Measurements from ENCODE around the gene ZDHHC13. TPM values are rescaled to one million over a fixed set of nuclear protein-coding genes. Genes with fewer than 3 reads are reported as not detected.

The ZDHHC13 gene
- total RNA-seq, 1 donor from 2014 or later = 5.0 TPM

DNA sequence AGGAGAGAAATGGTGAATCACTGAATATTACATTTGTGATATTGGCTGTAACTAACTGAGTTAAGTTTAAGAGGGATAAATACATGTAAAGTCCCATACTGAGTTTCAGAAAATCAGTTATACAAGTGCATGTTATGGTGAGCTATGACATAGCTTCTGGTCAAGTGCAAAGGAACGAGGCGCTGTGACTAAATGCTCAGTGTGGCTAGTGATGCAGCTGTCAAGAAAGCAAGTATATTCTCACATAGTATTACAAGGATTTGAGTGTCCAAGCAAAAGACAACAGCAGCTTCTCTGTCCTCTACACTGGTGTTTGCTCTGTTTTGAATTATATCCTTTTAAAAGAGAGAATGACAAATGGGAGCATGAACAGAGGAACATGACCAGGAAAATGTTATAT, 44.7 kb downstream of the ZDHHC13 start:
- intact Hi-C loops (cut with DNase I) = no loop called here
- ATAC-seq (no peak), DNase-seq (ENCODE audit: missing footprints) (no peak)

DNA sequence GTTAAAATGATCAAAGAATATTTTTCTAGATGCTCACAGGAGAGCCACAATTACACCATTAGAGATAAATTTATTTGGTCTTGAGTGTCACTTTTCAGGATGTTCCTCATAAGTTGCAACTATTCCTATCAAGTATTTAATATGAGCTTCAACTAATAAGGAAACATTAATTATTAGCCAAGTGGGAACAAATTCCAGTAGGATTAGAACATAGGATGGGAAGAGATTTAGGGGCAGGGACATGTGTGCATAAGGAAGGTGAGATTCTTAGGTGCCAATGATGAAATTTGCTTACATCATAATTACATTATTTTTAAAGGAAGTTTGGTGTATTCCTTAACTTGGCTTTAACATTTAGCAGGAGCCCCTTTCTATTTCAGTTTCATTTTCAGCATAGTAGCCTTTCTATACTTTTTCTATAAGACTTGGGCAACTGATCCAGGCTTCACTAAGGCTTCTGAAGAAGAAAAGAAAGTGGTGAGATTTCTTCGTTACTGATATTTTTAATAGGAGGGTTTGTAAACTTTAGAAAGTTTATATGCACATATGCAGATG, 46.1 kb downstream of the ZDHHC13 start:
- no peak for DNase-seq (ENCODE audit: missing footprints)
- intact Hi-C loops (cut with DNase I) = no loop called here

DNA sequence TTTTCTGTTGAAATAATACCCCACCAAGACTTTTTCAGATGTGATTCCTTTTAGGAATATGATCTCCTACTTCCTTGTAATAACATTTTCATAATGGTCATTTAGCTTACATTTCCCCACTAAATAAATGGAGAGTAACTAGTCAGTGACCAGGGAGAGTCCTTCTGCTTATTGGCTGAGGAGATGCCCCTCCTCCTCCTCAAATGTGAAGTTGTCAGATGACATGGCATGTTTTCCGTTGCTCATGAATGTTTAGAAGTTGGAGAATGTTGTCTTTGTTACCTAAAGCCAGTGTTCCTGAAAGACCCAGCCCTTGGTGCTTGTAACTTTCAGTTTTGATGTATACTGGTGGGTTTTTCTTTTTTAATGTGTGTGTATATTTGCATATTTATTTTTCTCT, 46.6 kb downstream of the ZDHHC13 start:
- intact Hi-C loops (cut with DNase I) = loop anchor here (2.0 kb wide), 1 partner anchor 389 kb away; no protein-coding TSS in a partner anchor
- DNase-seq (ENCODE audit: missing footprints) (no peak), ATAC-seq (no peak)

More for the DNA sequence above, 46.1 kb downstream of the ZDHHC13 start:
- ATAC-seq = no peak

DNA sequence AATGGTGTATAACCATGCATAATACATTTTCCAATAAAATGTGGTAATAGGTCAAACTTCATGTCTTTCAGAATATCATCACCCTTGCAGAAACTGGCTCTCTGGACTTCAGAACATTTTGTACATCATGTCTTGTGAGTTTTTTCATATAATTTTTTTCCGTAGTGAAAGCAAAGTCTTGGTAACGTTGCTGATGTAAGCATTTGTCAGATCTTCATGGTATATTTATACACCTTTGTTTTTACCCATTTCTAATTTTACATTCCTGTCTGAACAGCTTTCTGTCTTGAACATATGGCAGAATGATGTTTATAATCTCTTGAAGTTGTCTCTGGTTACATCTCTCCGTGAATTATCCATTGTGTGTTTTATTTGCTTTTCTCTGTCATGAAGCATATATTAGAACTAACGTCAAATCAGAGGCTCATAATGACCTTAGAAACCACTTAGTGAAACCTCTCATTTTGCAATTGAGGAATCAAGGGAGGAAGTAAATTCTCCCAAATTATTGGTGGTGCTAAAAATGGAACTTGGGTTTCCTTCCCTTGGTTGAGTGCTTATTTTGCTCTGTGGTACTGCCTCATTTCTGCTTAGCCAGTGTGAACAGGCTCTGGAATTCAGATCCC, 47.4 kb downstream of the ZDHHC13 start:
- ATAC-seq = no peak
- intact Hi-C loops (cut with DNase I) = loop anchor here (2.0 kb wide), 1 partner anchor 388 kb away; no protein-coding TSS in a partner anchor

DNA sequence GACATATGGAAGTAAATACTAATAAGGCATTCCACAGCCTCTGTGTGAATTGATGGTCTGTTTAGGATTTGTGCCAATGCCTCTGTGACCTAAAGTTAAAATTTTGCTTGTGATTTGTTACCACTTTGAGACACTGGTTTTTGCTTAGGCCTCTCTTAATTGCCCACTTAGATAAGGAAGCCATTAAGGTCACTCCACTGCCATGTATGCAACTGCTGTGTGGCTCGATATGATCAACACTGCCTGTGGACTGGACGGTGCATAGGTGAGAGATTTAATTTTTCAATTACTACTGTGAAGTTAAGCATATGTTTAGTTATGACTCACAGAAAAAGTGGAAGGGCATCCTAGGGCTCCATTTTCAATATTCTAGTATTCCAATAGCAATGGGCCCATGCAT, 47.9 kb downstream of the ZDHHC13 start:
- intact Hi-C loops (cut with DNase I) = loop anchor here (2.0 kb wide), 1 partner anchor 388 kb away; no protein-coding TSS in a partner anchor
- ATAC-seq = no peak
- DNase-seq (ENCODE audit: missing footprints) = no peak

More for the DNA sequence above, 47.4 kb downstream of the ZDHHC13 start:
- no peak for DNase-seq (ENCODE audit: missing footprints)

DNA sequence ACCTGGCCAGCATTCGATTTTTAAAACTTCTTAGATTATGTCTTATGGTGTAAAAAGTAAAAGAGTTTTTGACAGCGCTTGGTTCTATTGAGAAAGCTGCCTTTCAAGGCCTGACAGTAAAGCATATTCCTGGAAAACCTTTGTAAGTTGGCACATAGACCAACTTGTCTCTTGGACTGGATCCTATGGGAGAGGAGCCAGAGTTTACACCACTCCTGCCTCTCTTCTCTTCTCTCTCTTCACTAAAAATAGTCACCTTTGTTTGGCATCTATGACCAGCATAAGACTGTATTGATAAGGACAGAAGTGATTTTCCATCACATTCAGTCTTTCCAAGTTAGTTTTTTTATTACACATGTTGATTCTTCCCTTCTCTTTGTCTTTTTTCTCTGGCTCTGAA, 51.1 kb downstream of the ZDHHC13 start:
- no peak for DNase-seq (ENCODE audit: missing footprints)
- ATAC-seq = peak; percentile 83
- intact Hi-C loops (cut with DNase I) = no loop called here

DNA sequence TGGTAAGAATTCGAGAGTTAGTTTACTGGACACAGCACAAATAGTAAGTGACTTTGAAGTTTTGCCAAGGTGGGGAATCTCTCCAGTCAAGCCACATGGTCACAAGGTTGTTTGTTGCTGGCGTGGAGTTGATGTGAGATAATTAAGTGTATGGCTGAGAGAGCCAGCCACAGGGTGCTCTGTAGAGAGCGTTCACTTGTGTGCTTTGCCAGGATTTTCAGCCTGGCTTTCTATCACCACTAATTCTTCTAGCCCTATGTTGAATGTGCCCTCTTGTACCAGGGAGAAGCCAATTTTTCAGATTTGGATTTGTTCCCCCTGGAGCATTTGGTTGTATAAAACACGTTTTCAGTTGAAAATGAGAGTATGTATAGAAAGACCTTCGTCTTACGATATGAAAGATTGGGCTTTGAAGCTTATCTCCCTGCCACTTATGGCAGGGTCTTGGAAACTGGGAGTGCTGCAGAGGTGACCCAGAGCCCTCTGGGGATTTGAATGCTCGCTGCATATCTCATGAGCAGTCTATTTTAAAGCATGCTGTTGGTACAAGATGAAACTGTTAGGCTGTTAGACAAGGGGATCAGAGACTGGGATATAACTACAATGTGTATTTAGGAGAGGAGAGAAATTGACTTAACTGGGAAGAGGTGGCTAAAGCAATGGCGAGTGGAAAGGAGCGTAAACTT, 56.2 kb downstream of the ZDHHC13 start:
- ATAC-seq (peak; percentile 88), DNase-seq (ENCODE audit: missing footprints) (no peak)

DNA sequence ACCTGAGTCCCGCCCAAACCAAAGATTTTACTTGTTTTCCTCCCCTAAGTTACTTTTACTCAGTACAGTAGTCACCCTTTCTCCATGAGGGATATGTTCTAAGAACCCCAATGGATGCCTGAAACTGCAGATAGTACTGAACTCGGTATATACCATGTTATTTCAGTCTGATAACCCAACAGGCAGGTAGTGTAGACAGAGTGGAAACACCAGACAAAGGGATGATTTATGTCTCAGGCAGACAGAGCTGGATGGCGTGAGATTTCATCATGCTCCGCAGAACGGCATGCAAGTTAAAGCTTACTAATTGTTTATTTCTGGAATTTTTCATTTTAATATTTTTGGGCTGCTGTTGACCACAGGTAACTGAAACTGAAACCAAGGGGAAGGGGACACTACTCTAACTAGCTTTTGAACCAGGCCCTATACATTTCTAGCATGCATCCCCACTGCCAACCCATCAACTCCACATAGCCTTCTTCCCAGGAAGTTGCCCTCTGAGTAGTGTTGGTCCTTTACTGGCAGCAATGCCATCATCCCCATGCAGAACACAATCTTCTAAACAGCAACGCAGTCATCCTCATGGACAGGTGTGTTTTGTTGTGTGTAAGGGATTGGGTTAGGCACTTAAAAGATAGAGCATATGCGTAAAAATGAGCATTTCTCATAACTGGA, 57.1 kb downstream of the ZDHHC13 start:
- DNase-seq (ENCODE audit: missing footprints) (no peak), ATAC-seq (no peak)
- intact Hi-C loops (cut with DNase I) = loop anchor here (2.0 kb wide), 1 partner anchor 17 kb away; no protein-coding TSS in a partner anchor

More for the DNA sequence above, 56.2 kb downstream of the ZDHHC13 start:
- intact Hi-C loops (cut with DNase I) = no loop called here

DNA sequence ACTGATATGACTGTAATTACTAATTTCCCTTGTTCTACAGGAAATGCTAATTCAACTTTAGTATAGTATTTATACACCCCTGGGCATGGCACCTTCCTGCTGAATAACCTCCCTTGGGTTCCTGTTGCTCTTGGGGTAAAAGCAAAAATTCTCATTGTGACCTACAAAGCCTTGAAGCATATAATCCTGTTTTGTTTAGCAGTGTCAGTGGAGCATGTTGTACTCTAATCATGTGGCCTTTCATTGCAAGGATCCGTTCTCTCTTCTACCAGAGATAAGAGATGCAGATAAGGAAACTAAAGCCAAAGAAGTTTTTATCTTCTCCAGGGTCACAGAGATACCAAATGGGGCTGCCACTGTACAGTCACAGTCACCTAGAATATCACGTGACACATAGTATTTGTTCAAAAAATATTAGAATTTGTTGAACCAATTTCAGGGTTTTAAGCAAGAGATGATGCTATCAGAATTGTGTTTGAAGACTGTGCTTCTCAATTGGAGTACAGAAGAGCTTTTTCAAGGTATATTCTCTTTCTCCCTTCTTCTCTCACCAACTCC, 59.7 kb downstream of the ZDHHC13 start:
- ATAC-seq = no peak
- DNase-seq (ENCODE audit: missing footprints) = no peak
- intact Hi-C loops (cut with DNase I) = no loop called here

DNA sequence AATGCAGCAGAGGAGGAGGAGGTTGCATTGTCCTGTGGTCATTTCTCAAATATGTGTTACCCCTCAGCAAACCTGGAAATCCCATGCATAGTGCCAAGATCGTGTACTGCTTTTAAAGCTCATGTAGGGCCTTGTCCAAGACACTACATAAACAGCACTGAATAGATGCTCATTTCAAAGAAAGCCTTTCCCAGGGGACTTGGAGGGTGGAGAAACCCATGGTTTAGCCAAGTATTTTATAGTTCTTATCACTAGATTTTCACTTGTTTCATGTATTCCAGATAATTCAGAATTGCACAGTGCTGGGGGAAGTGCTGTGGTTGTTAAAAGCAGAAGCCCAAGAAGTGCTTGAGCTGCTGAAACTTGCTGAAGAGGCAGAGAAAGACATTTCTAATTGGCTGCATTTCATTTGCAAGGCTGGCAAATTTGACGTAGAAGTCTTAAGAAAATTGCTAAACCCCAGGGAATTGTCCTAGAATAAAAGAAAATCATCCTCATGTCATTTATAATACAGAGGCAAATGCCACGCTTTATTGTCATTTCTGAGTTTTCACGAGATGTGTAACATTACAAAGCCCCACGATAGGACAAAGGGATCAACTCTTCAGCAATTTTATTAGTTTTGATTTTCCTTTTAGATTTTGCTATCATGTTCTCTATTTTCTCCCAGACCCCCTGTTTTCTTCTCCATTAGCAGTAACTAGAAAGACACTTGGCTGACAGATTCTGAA, 64.7 kb downstream of the ZDHHC13 start:
- intact Hi-C loops (cut with DNase I) = no loop called here
- ATAC-seq = no peak
- DNase-seq (ENCODE audit: missing footprints) = no peak

DNA sequence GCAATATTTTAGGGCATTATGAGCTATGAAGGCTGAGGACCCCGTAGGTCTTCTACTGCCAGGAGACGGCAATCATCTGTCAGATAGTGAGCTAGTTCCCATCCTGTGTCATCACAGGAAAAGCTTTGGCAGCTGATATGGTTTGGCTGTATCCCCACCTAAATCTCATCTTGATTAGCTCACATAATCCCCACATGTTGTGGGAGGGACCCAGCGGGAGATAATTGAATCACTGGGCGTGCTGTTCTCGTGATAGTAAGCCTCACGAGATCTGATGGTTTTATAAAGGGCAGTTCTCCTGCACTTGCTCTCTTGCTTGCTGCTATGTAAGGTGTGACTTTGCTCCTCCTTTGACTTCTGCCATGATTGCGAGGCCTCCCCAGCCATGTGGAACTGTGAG, 66.7 kb downstream of the ZDHHC13 start:
- no peak for ATAC-seq
- DNase-seq (ENCODE audit: missing footprints) = no peak
- intact Hi-C loops (cut with DNase I) = no loop called here

DNA sequence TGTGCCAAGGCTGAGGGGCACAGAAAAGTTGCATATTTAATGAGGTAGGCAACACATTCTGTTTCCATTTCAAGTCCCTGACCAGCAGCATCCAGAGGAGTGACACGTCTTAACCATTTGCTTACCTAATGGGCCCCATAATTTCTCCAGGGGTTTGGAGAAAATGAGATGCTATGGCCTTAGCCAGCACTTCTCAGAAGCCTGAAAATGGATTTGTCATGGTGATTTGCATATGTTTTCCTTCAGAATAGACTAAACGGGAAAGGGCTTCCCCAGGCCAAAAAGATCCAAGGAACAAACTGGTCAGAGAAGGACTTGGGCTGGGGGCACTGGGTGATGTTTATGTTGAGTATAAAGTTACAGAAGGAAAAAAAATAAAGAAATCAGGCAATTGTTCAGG, 68.1 kb downstream of the ZDHHC13 start:
- no peak for DNase-seq (ENCODE audit: missing footprints)
- intact Hi-C loops (cut with DNase I) = no loop called here
- no peak for ATAC-seq

DNA sequence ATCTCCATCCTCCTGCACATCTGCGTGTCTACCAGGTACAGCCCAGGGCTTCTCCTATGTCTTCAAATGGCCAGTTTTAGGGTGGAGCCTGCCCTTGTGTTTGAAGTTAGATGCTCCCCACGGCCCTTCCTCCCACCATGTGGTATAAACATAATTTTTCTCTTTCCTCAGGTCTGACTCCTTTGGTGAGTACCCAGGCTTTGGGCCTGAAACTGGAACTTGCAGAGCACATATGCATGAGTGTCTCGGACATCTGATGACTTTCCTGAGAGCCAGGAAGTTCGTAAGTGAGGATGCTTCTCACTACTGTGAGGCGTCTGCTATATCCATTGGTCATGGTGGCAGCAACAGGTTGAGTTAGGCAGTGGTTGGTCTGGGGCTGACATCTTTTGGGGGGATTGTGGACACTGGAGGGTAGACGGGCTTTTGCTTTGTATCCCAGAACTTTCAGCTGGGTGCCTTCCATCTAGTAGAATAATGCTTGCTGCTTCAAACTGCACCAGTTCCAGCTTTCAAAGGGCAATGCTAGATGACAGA, 68.6 kb downstream of the ZDHHC13 start:
- ATAC-seq = no peak
- no peak for DNase-seq (ENCODE audit: missing footprints)
- intact Hi-C loops (cut with DNase I) = no loop called here

DNA sequence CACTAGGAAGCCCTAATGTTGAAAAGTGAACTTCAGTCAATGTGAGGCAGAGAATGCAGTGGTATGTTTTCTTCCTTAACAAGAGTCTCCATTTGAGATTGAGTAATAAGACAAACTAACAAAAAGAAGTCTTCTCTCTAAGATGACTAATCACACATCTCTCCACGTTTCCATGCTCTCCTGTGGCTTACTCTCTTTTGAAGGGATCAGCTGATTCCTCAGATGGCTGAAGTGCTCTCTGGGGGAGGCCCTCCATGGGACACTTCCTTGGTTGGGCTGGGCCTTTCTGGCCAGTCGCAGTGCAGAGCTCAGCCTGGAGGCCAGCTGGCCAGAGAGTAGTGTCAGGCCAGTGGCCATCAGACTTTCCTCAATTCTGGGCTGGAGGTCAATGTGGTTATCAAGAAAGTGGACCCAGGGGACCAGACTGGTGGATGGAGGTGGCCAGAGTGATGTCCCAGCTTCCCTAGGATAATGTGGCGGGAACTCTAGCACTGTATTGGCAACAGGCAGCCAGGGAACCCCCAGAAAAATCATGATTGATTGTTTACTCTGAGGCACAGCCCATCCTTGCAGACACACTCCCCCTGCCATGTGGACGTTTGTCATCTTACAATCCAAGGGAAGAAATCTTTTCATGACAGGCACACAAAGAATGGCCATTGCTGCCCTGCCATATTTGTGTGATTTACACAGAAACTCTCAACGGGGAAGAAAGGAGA, 70.3 kb downstream of the ZDHHC13 start:
- no peak for DNase-seq (ENCODE audit: missing footprints)
- ATAC-seq = no peak
- intact Hi-C loops (cut with DNase I) = no loop called here

DNA sequence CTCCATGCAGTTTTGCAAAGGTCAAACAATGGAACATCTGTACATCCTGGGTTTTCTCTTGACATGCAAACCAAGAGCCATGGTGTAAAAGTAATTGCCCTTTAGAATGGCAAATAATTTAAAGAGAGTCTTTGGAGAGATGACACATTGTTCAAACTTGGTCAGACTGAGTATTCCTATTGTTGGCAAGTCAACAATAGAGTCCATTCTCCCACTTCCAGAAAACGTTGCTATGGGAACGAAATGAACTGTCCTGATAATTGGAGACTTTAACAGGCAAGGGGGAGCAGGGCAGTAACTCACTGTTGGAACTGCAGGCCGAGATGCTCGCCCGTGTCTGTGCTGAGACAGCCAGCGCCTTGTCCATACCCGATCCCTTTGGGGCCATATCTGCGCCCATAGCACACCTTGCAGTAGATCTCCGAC, 70.9 kb downstream of the ZDHHC13 start:
- ATAC-seq = no peak
- intact Hi-C loops (cut with DNase I) = no loop called here

DNA sequence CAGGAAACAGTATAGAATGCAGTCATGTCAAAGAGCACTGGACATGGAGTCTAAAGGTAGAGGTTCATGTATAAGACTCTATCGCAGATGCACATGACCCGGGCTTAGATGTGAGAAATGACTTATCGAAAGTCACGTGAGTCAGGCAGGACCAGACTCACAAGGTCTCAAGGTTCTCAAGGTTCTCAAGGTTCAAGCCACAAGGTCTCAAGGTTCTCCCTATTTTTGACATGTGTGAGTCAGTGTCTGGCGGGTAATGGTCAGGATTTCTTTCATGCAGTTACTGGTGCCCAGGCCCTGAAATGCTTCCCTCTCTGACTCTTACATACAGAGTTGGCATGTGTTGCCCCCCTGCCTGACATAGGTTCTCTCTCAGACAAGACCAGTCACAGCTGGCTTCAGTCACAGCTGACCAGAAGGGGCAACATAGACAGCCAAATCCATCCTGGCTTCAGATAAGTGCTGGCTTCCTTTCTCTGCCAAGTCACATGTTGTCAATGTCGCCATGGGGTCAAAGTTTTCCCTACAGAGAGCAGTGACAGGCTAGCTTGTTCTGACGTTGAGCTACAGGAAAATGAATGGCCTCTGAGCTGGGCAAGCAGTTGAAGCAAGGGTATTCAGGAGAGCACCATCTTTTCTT, 74.7 kb downstream of the ZDHHC13 start:
- intact Hi-C loops (cut with DNase I) = loop anchor here (2.0 to 10.0 kb wide), 2 partner anchors 17 to 253 kb away; no protein-coding TSS in a partner anchor
- peak; percentile 82 for ATAC-seq
- no peak for DNase-seq (ENCODE audit: missing footprints)

More for the DNA sequence above, 70.9 kb downstream of the ZDHHC13 start:
- DNase-seq (ENCODE audit: missing footprints) = no peak

DNA sequence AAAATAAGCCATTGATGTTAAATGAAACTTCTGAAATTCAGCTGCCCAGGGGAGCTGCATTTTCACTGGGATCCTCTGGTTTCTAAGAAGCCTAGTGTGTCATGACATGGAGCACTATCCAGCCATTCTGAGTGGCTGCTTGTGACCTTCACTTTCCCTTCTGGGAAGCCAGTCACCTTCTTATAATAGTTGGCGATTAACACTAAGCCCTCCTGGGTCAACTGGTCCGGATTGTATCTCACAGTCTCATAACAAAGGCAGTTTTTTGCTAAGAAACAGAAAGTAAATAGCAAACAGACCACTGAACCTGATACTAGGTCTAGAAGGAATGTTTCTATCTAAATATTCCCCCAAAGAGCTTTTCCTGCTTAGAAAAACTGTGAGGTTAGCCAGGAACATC, 76.9 kb downstream of the ZDHHC13 start:
- intact Hi-C loops (cut with DNase I) = loop anchor here (10.0 kb wide), 1 partner anchor 251 kb away; no protein-coding TSS in a partner anchor
- ATAC-seq (no peak), DNase-seq (ENCODE audit: missing footprints) (no peak)

All from Right ventricle myocardium inferior (tissue), 1 donor.